ENCODE results near the gene IFT52.

IFT52 gene

GRCh38 chr20:43590392-43591303 is at the start of gene IFT52:
IFT52 (plus strand) TSS chr20:43590937; CDS start chr20:43594699, 3,762 bp downstream.
- peak; percentile 91 for DNase-seq

- DNase-seq, result no peak
Observed at GRCh38 chr20:43541214-43541613, 49.5 kb upstream of the IFT52 start.

GRCh38 chr20:43542161-43542560 is 48.6 kb upstream of the IFT52 start:
- no peak for DNase-seq

GRCh38 chr20:43542674-43543073 is 48.1 kb upstream of the IFT52 start:
- DNase-seq, result no peak

- DNase-seq, result no peak
Observed at GRCh38 chr20:43543138-43543537, 47.6 kb upstream of the IFT52 start.

GRCh38 chr20:43544501-43544900 is 46.2 kb upstream of the IFT52 start:
- DNase-seq, result no peak

GRCh38 chr20:43545837-43546578 is 44.7 kb upstream of the IFT52 start:
- DNase-seq, result no peak

GRCh38 chr20:43548273-43548880 is 42.4 kb upstream of the IFT52 start:
- no peak for DNase-seq

- DNase-seq, result no peak
Observed at GRCh38 chr20:43549416-43550065, 41.2 kb upstream of the IFT52 start.

- DNase-seq, result no peak
Observed at GRCh38 chr20:43550456-43550855, 40.3 kb upstream of the IFT52 start.

- DNase-seq, result no peak
Observed at GRCh38 chr20:43554369-43554768, 36.4 kb upstream of the IFT52 start.

- DNase-seq, result peak; percentile 6
Observed at GRCh38 chr20:43558412-43559146, 32.2 kb upstream of the IFT52 start, which contains the start of gene SGK2. SGK2 (plus strand) TSS chr20:43559027; CDS start chr20:43566496, 7,469 bp downstream.

GRCh38 chr20:43559147-43559987 is 31.4 kb upstream of the IFT52 start:
- no peak for DNase-seq

- DNase-seq, result no peak
Observed at GRCh38 chr20:43560974-43561373, 29.8 kb upstream of the IFT52 start.

GRCh38 chr20:43563429-43563828 is 27.3 kb upstream of the IFT52 start:
- DNase-seq, result no peak

GRCh38 chr20:43563991-43564390 is 26.7 kb upstream of the IFT52 start:
- no peak for DNase-seq

- DNase-seq, result no peak
Observed at GRCh38 chr20:43564455-43564854, 26.3 kb upstream of the IFT52 start.

GRCh38 chr20:43564993-43565757 is 25.6 kb upstream of the IFT52 start:
- DNase-seq, result no peak

- no peak for DNase-seq
Observed at GRCh38 chr20:43565758-43566104, 25.0 kb upstream of the IFT52 start.

- peak; percentile 44 for DNase-seq
Observed at GRCh38 chr20:43567477-43567876, 23.3 kb upstream of the IFT52 start.

GRCh38 chr20:43568706-43569105 is 22.0 kb upstream of the IFT52 start:
- DNase-seq, result no peak
